ENCODE measurements around the gene FLNB. TPM values are rescaled to one million over a fixed set of nuclear protein-coding genes. Genes with fewer than 3 reads are reported as not detected.
A peak's percentile ranks its signal among the peaks of the same experiment; 100 is the strongest.

The FLNB gene
- total RNA-seq, 1 experiment from 2014 or later = 315 TPM

GRCh38 chr3:57961828-57962447 lies 46.3 kb upstream of the FLNB start:
- Mint-ChIP-seq H3K36me3 (ENCODE audit: insufficient read depth, unreplicated experiment) (no peaks in the 10 kb centered on the region), H3K27me3 (ENCODE audit: insufficient read depth, unreplicated experiment) (no peaks in the 10 kb centered on the region), H3K9me3 (ENCODE audit: unreplicated experiment) (no peaks in the 10 kb centered on the region), H3K27ac (ENCODE audit: unreplicated experiment) (peak overlapping the region; percentile 49), H3K4me3 (ENCODE audit: unreplicated experiment) (no peak overlapping the region), H3K4me1 (ENCODE audit: low read depth, unreplicated experiment) (peaks cover 31% of the 10 kb centered on the region)
- peaks cover 5% of the 10 kb centered on the region; the same call in 1 of the 2 replicates for H3K9me3 ChIP-seq
- peak in 1 of 2 experiments; percentile 60 for DNase-seq
- intact Hi-C loops (cut with micrococcal nuclease; ENCODE audit: unreplicated experiment) = loop anchor here (2.0 to 5.0 kb wide), 3 partner anchors 37 to 205 kb away; no protein-coding TSS in a partner anchor
- H3K27me3 ChIP-seq (replicated peaks; ENCODE audit: control insufficient read depth, insufficient read depth, low read length) = no peaks in the 10 kb centered on the region
- H3K4me3 ChIP-seq (ENCODE audit: low read depth, low read length) = no peak overlapping the region
- peak in 1 of 2 experiments; percentile 47 for TF ChIP-seq CTCF (IDR thresholded peaks at IDR 0.05; ENCODE audit: insufficient read depth in 1 of 2, low read depth in 1 of 2, low read length in 1 of 2, severe bottlenecking in 1 of 2, unreplicated experiment in 1 of 2)
- H3K36me3 ChIP-seq (ENCODE audit: control insufficient read depth, insufficient read depth, low read length) = no peaks in the 10 kb centered on the region
- ChIA-PET POLR2A (interaction anchor here (0.7 to 0.9 kb wide), 2 partner anchors 10 to 17 kb away, joined by 3 read pairs; no protein-coding TSS in a partner anchor), CTCF (interaction anchor here (0.5 to 1.5 kb wide), 14 partner anchors 9 to 344 kb away, joined by 3 to 11 read pairs (median 4); partner anchors contain the start of genes FLNB, HTD2 and RPP14)
- BruUV-seq (replicated peaks) = no TSS peak
- H3K4me1 ChIP-seq = peaks cover 32% of the 10 kb centered on the region

GRCh38 chr3:57962448-57962834 lies 45.8 kb upstream of the FLNB start:
- Mint-ChIP-seq H3K27me3 (ENCODE audit: insufficient read depth, unreplicated experiment) (no peaks in the 10 kb centered on the region), H3K4me3 (ENCODE audit: unreplicated experiment) (no peak overlapping the region), H3K36me3 (ENCODE audit: insufficient read depth, unreplicated experiment) (no peaks in the 10 kb centered on the region), H3K9me3 (ENCODE audit: unreplicated experiment) (no peaks in the 10 kb centered on the region), H3K4me1 (ENCODE audit: low read depth, unreplicated experiment) (peaks cover 31% of the 10 kb centered on the region), H3K27ac (ENCODE audit: unreplicated experiment) (peak overlapping the region; percentile 49)
- intact Hi-C loops (cut with micrococcal nuclease; ENCODE audit: unreplicated experiment) = loop anchor here (2.0 to 5.0 kb wide), 3 partner anchors 36 to 205 kb away; no protein-coding TSS in a partner anchor
- ChIA-PET CTCF (interaction anchor here (0.5 to 1.5 kb wide), 14 partner anchors 9 to 343 kb away, joined by 3 to 11 read pairs (median 4); partner anchors contain the start of genes FLNB, HTD2 and RPP14), POLR2A (interaction anchor here (0.6 to 0.9 kb wide), 3 partner anchors 10 to 45 kb away, joined by 3 read pairs; no protein-coding TSS in a partner anchor)
- no TSS peak for BruUV-seq (replicated peaks)
- no peak for TF ChIP-seq CTCF (IDR thresholded peaks at IDR 0.05; ENCODE audit: insufficient read depth in 1 of 2, low read depth in 1 of 2, low read length in 1 of 2, severe bottlenecking in 1 of 2, unreplicated experiment in 1 of 2)
- Histone ChIP-seq H3K4me3 (ENCODE audit: low read depth, low read length) (no peak overlapping the region), H3K36me3 (ENCODE audit: control insufficient read depth, insufficient read depth, low read length) (no peaks in the 10 kb centered on the region), H3K4me1 (peaks cover 32% of the 10 kb centered on the region), H3K27me3 (replicated peaks; ENCODE audit: control insufficient read depth, insufficient read depth, low read length) (no peaks in the 10 kb centered on the region), H3K9me3 (peaks cover 5% of the 10 kb centered on the region; the same call in 1 of the 2 replicates)
- DNase-seq = no peak

- no peaks in the 10 kb centered on the region for H3K27me3 ChIP-seq (replicated peaks; ENCODE audit: control insufficient read depth, insufficient read depth, low read length)
- no peak for TF ChIP-seq CTCF (IDR thresholded peaks at IDR 0.05; ENCODE audit: insufficient read depth in 1 of 2, low read depth in 1 of 2, low read length in 1 of 2, severe bottlenecking in 1 of 2, unreplicated experiment in 1 of 2)
- Mint-ChIP-seq H3K27ac (ENCODE audit: unreplicated experiment) (no peak overlapping the region), H3K9me3 (ENCODE audit: unreplicated experiment) (no peaks in the 10 kb centered on the region), H3K36me3 (ENCODE audit: insufficient read depth, unreplicated experiment) (no peaks in the 10 kb centered on the region), H3K4me3 (ENCODE audit: unreplicated experiment) (no peak overlapping the region), H3K4me1 (ENCODE audit: low read depth, unreplicated experiment) (peaks cover 30% of the 10 kb centered on the region), H3K27me3 (ENCODE audit: insufficient read depth, unreplicated experiment) (no peaks in the 10 kb centered on the region)
- peaks cover 31% of the 10 kb centered on the region for H3K4me1 ChIP-seq
- no peak overlapping the region for H3K4me3 ChIP-seq (ENCODE audit: low read depth, low read length)
- POLR2A ChIA-PET = no interaction called here
- BruUV-seq (replicated peaks) = no TSS peak
- H3K9me3 ChIP-seq = no peaks in the 10 kb centered on the region
- no peak for DNase-seq
- CTCF ChIA-PET = interaction anchor here (0.8 kb wide), 1 partner anchor 9 kb away, joined by 3 read pairs; no protein-coding TSS in a partner anchor
- H3K36me3 ChIP-seq (ENCODE audit: control insufficient read depth, insufficient read depth, low read length) = no peaks in the 10 kb centered on the region
- intact Hi-C loops (cut with micrococcal nuclease; ENCODE audit: unreplicated experiment) = loop anchor here (2.0 to 5.0 kb wide), 3 partner anchors 35 to 203 kb away; no protein-coding TSS in a partner anchor
Observed at GRCh38 chr3:57963811-57964346, 44.3 kb upstream of the FLNB start.

Data from Caco-2 (cell line).